Heart left ventricle (tissue), 16 donors: ENCODE measurements around the gene OSBP2. TPM values are rescaled to one million over a fixed set of nuclear protein-coding genes. Genes with fewer than 3 reads are reported as not detected.
A peak's percentile ranks its signal among the peaks of the same experiment; 100 is the strongest.

Experiments used
- ATAC-seq, 4 donors: fragments of 200-7000 bp; cut with Tn5 transposase; one replicate each; pipeline ENCODE4 v1.9.1; 2020 to 2022; ENCODE audit warnings: moderate library complexity in 4 of 4, mild to moderate bottlenecking in 3 of 4, moderate number of reproducible peaks in 1 of 4
- DNase-seq, 5 donors: peaks; one replicate each; pipeline ENCODE4 v3.0.0-alpha.2; 2020
- H3K27ac ChIP-seq, 12 donors: fragments of 200-600 bp; sonication (generic) in 4 of 12; one replicate each; pipeline versions ENCODE4 v1.5.0 to v1.8.0; 2016 to 2022; ENCODE audit warnings: mild to moderate bottlenecking in 2 of 12
- H3K27me3 ChIP-seq, 9 donors: fragments of 200-600 bp; sonication (generic) in 2 of 9; one replicate each; pipeline versions ENCODE4 v1.5.1 to v1.8.0; 2016 to 2022; ENCODE audit warnings: mild to moderate bottlenecking in 3 of 9
- H3K36me3 ChIP-seq, 9 donors: fragments of 200-600 bp; sonication (generic) in 2 of 9; one replicate each; pipeline versions ENCODE4 v1.5.0 to v1.8.0; 2018 to 2022; ENCODE audit warnings: mild to moderate bottlenecking in 2 of 9
- H3K4me1 ChIP-seq, 12 donors: fragments of 200-600 bp; sonication (generic) in 4 of 12; one replicate each; pipeline versions ENCODE4 v1.5.0 to v1.8.0; 2016 to 2022; ENCODE audit warnings: mild to moderate bottlenecking in 3 of 12
- H3K4me3 ChIP-seq, 12 donors: fragments of 200-600 bp; sonication (generic) in 4 of 12; one replicate each; pipeline versions ENCODE4 v1.5.0 to v1.8.0; 2017 to 2022; ENCODE audit warnings: mild to moderate bottlenecking in 9 of 12, moderate library complexity in 4 of 12
- H3K9me3 ChIP-seq, 12 donors: fragments of 200-600 bp; sonication (generic) in 4 of 12; one replicate each; pipeline versions ENCODE4 v1.5.0 to v1.8.0; 2016 to 2022; ENCODE audit warnings: mild to moderate bottlenecking in 1 of 12
- POLR2A ChIP-seq, 2 donors: fragments of 450-650 bp; IDR thresholded peaks; one replicate each; pipeline ENCODE4 v1.6.1; 2017; ENCODE audit warnings: antibody characterized with exemption in 2 of 2, mild to moderate bottlenecking in 2 of 2, moderate library complexity in 2 of 2
- WGBS, 4 donors: extraction: QIAGEN DNeasy Blood & Tissue Kit in 2 of 4; methylation state at CpG; one replicate each; pipeline versions ENCODE4 v1.1.5 to v1.1.7; 2013 to 2018; 5-methylcytosine and 5-hydroxymethylcytosine counted together
- intact Hi-C, 10 donors: fragments of 100-400 bp; cut with DNase I; formaldehyde crosslinking; loops; one replicate each; pipeline versions ENCODE4 v1.11.1 to v1.14.2; 2022
- polyA plus RNA-seq, 2 donors: library from polyadenylated mRNA; stranded (reverse); fragments of 200-250 nt; gene quantifications; one replicate each; pipeline ENCODE4 v1.2.3, GENCODE V29; 2013
- total RNA-seq, 9 donors: library from RNA; depleted of rRNA in 2 of 9; stranded (reverse); fragments of >200 nt in 2 of 9; fragmentation: NEBNext Ultra II Directional in 3 of 9; extraction: Animal tissue kit (Norgen Biotek cat#: 25700) in 3 of 9; gene quantifications; one replicate each; pipeline versions ENCODE4 v1.1.0 to v1.2.4, GENCODE V29; 2016 to 2023
- TF ChIP-seq, protein P1 (sequence below), 12 donors: fragments of 200-600 bp; sonication (generic) in 4 of 12; IDR thresholded peaks; one replicate each; pipeline versions ENCODE4 v1.5.0 to v1.8.0; 2018 to 2022; ENCODE audit warnings: antibody characterized with exemption in 12 of 12, mild to moderate bottlenecking in 5 of 12
- donor health status: ischemic (EF 13 %, LVEDD 7.1; RV severe dilation, severe dysfunction).
- donor health status: healthy with polysubstance abuse.
- donor health status: DM: no; HTN: yes; CAD: no.
- donor health status: DM: no; HTN: no; CAD: no.
- donor health status: ischemic (EF 25% LVEDD 6.9; RV normal size, moderate dysfunction).
- donor health status: ischemic (EF 25% LVEDD 5.7; RV mildly dilated, moderate dysfunction).
- donor health status: healthy.
- donor health status: DM: yes; HTN: yes; CAD: no.
- donor health status: ischemic (EF 35%, LVEDD 5.7; RV mildly dilated, moderate dysfunction).
- donor health status: nonischemic (EF 11% LVEDD 7.7; RV severe dilation, severe dysfunction).
- donor health status: DM: yes; HTN: yes; CAD: no.
- donor health status: PGD.
- donor health status: ischemic (EF 29% LVEDD 5.4; RV normal size, mild dysfunction).
- donor health status: nonischemic (EF 23%, LVEDD 6.1; RV moderate dilation, normal function).

The OSBP2 gene
- total and polyA plus RNA-seq, 11 donors: 2.0 to 23.5 (median 12.2) TPM

- no peaks in the 10 kb centered on the region for H3K27me3 ChIP-seq
- H3K4me1 ChIP-seq: peaks cover 0 to 19% (median 10%) of the 10 kb centered on the region in 12 donors
- no peak for TF ChIP-seq POLR2A (IDR thresholded peaks at IDR 0.05)
- TF ChIP-seq, protein P1, sequence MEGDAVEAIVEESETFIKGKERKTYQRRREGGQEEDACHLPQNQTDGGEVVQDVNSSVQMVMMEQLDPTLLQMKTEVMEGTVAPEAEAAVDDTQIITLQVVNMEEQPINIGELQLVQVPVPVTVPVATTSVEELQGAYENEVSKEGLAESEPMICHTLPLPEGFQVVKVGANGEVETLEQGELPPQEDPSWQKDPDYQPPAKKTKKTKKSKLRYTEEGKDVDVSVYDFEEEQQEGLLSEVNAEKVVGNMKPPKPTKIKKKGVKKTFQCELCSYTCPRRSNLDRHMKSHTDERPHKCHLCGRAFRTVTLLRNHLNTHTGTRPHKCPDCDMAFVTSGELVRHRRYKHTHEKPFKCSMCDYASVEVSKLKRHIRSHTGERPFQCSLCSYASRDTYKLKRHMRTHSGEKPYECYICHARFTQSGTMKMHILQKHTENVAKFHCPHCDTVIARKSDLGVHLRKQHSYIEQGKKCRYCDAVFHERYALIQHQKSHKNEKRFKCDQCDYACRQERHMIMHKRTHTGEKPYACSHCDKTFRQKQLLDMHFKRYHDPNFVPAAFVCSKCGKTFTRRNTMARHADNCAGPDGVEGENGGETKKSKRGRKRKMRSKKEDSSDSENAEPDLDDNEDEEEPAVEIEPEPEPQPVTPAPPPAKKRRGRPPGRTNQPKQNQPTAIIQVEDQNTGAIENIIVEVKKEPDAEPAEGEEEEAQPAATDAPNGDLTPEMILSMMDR (IDR thresholded peaks at IDR 0.05): no peak
- H3K27ac ChIP-seq: no peak overlapping the region
- DNase-seq (peak in 3 of 5 donors; percentile 7 to 30 (median 11)), ATAC-seq (no peak)
- intact Hi-C loops: loop anchor here in 1 of 10 donors (10.0 kb wide), 1 partner anchor 68 kb away; no protein-coding TSS in a partner anchor
- no peaks in the 10 kb centered on the region for H3K9me3 ChIP-seq
- H3K36me3 ChIP-seq: no peaks in the 10 kb centered on the region
- 67 to 88% (median 77%) methylated on average over 13 to 16 of the region's 16 CpGs for WGBS, 4 donors
- no peak overlapping the region for H3K4me3 ChIP-seq
Measured at GRCh38 chr22:30872285-30873041, 177.8 kb downstream of the OSBP2 start.

DNA sequence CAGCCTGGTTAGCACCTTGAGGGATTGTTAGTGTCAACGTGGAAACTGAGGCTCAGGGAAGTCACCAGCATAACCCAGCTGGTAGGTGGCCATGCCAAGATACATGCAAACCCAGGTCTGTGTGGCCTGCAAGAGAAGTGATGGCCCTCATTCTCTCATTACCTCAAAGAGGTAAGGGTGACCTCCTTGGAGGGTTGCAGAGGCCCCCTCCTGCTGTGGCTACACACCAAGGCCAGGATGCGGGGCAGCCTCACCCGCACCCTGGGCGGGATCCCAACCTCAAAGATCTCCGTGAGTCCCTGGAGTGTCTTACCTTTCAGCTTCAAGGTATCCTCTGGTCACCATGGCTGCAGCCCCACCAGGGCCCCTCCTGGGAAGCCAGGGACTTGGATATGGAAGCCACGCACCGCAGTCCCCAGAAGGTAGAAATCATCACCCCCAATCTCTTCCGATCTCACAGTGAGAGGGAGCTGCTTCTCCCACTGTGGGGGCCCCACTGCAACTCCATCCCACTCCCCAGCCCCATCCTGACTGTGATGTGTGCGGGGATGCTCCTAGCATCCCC is 178.5 kb downstream of the OSBP2 start:
- intact Hi-C loops: loop anchor here in 1 of 10 donors (10.0 kb wide), 1 partner anchor 68 kb away; no protein-coding TSS in a partner anchor
- H3K27me3 ChIP-seq: no peaks in the 10 kb centered on the region
- DNase-seq: peak in 2 of 5 donors; percentile 7 to 10
- no peaks in the 10 kb centered on the region for H3K9me3 ChIP-seq
- H3K4me1 ChIP-seq: peaks cover 0 to 26% (median 12%) of the 10 kb centered on the region in 12 donors
- TF ChIP-seq POLR2A (IDR thresholded peaks at IDR 0.05): no peak
- TF ChIP-seq, protein P1 (IDR thresholded peaks at IDR 0.05): no peak
- no peaks in the 10 kb centered on the region for H3K36me3 ChIP-seq
- no peak for ATAC-seq
- H3K27ac ChIP-seq: no peak overlapping the region
- 96 to 98% (median 97%) methylated on average over 8 to 9 of the region's 9 CpGs for WGBS, 4 donors
- no peak overlapping the region for H3K4me3 ChIP-seq

DNA sequence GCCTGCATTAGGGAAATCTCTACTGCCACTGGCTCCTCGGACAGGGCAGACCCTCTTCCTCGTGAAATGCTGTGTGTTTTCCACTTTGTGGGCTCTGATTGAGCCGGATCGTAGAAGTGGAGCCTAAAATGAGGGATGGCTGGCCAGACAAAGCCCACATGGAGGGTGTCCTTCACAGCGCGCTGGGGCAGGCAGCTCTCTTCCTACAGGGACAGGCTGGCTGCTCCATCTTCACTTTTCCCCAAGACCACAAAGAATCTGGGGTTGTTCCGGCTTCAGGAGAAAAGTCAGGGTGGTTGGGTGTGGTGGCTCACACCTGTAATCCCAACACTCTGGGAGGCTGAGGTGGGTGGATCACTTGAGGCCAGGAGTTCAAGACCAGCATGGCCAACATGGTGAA is 179.0 kb downstream of the OSBP2 start:
- 76 to 93% (median 81%) methylated on average over 7 of the region's 7 CpGs for WGBS, 4 donors
- Histone ChIP-seq H3K4me3 (no peak overlapping the region), H3K27me3 (no peaks in the 10 kb centered on the region), H3K9me3 (no peaks in the 10 kb centered on the region), H3K27ac (no peak overlapping the region), H3K4me1 (peaks cover 0 to 31% (median 14%) of the 10 kb centered on the region in 12 donors), H3K36me3 (no peaks in the 10 kb centered on the region)
- intact Hi-C loops: loop anchor here in 1 of 10 donors (10.0 kb wide), 1 partner anchor 69 kb away; no protein-coding TSS in a partner anchor
- peak in 2 of 5 donors; percentile 5 to 32 for DNase-seq
- ATAC-seq: no peak
- TF ChIP-seq POLR2A (IDR thresholded peaks at IDR 0.05): no peak
- TF ChIP-seq, protein P1 (IDR thresholded peaks at IDR 0.05): no peak
